SK-N-SH (cell line): ENCODE measurements around the gene UBR1. TPM values are rescaled to one million over a fixed set of nuclear protein-coding genes. Genes with fewer than 3 reads are reported as not detected.

Source experiments
- CTCF ChIA-PET: fragments of 300-600, 350-600 bp; formaldehyde crosslinking; extraction: SDS; loops from one replicate; lab custom pipeline; 2021; lab: Yijun Ruan, JAX
- POLR2A ChIA-PET: fragments of 350-600 bp; sonication (Branson Sonifier 250); formaldehyde crosslinking; extraction: SDS; loops from one replicate; lab custom pipeline; 2020; ENCODE audit warnings: antibody characterized with exemption, inconsistent platforms; lab: Yijun Ruan, JAX
- DNase-seq: peaks from one replicate; pipeline ENCODE4 v3.0.0; 2012
- H2AFZ ChIP-seq: fragments of 200-600 bp; sonication (generic); 2 replicates; pipeline ENCODE4 v1.8.1; 2016; ENCODE audit warnings: antibody characterized with exemption, mild to moderate bottlenecking, low read depth
- H3F3A ChIP-seq: fragments of 200-600 bp; sonication (generic); replicated peaks from 2 replicates; pipeline ENCODE3; 2016; ENCODE audit warnings: antibody characterized with exemption, mild to moderate bottlenecking; ENCODE audit not compliant: insufficient read depth
- H3K27ac ChIP-seq, 2 experiments: fragments of 200-500 bp in 1 of 2; fragments of 200-600 bp in 1 of 2; sonication (Bioruptor generic) in 1 of 2; sonication (generic), shearing (Covaris generic) in 1 of 2; 2 replicates each; pipeline versions ENCODE4 v1.5.1 to v1.6.1; 2014 to 2016; ENCODE audit warnings: low read depth in 2 of 2, inconsistent platforms in 1 of 2, low read length in 1 of 2, mild to moderate bottlenecking in 1 of 2, mixed read lengths in 1 of 2
- H3K27me3 ChIP-seq: fragments of 200-600 bp; sonication (generic), shearing (Covaris generic); 2 replicates; pipeline ENCODE4 v1.6.1; 2016; ENCODE audit warnings: mixed run types; ENCODE audit not compliant: insufficient read depth
- H3K36me3 ChIP-seq, 2 experiments: fragments of 200-500 bp in 1 of 2; fragments of 200-600 bp in 1 of 2; sonication (Bioruptor generic) in 1 of 2; sonication (generic) in 1 of 2; replicated peaks in 1 of 2; 2 replicates each; pipeline versions ENCODE3 to v1.5.1; 2014 to 2016; ENCODE audit warnings: low read length in 1 of 2, mild to moderate bottlenecking in 1 of 2; ENCODE audit not compliant: insufficient read depth in 2 of 2, control insufficient read depth in 1 of 2
- H3K4me1 ChIP-seq, 2 experiments: fragments of 200-500 bp in 1 of 2; fragments of 200-600 bp in 1 of 2; sonication (Bioruptor generic) in 1 of 2; sonication (generic), shearing (Covaris generic) in 1 of 2; 2 replicates each; pipeline versions ENCODE4 v1.5.1 to v1.6.1; 2014 to 2016; ENCODE audit warnings: low read depth in 1 of 2, low read length in 1 of 2, mixed run types in 1 of 2; ENCODE audit not compliant: insufficient read depth in 2 of 2, control insufficient read depth in 1 of 2
- H3K4me2 ChIP-seq: fragments of 200-600 bp; sonication (generic), shearing (Covaris generic); 2 replicates; pipeline ENCODE4 v1.6.1; 2017; ENCODE audit warnings: mixed run types
- H3K4me3 ChIP-seq, 2 experiments: fragments of 200-500 bp in 1 of 2; fragments of 200-600 bp in 1 of 2; sonication (Bioruptor generic) in 1 of 2; sonication (generic), shearing (Covaris generic) in 1 of 2; 2 replicates each; pipeline versions ENCODE4 v1.5.1 to v1.8.1; 2014 to 2016; ENCODE audit warnings: low read depth in 2 of 2, inconsistent platforms in 1 of 2, low read length in 1 of 2, mild to moderate bottlenecking in 1 of 2, mixed read lengths in 1 of 2, moderate library complexity in 1 of 2
- H3K79me2 ChIP-seq: fragments of 200-600 bp; sonication (generic); 2 replicates; pipeline ENCODE4 v1.8.1; 2017; ENCODE audit warnings: mild to moderate bottlenecking; ENCODE audit not compliant: insufficient read depth
- H3K9ac ChIP-seq: fragments of 200-600 bp; sonication (generic); 2 replicates; pipeline ENCODE4 v1.6.1; 2017; ENCODE audit warnings: mixed run types
- H3K9me2 ChIP-seq: fragments of 200-600 bp; sonication (generic); 2 replicates; pipeline ENCODE4 v1.6.1; 2017; ENCODE audit warnings: mixed run types
- H3K9me3 ChIP-seq: fragments of 200-600 bp; sonication (generic); 2 replicates; pipeline ENCODE4 v1.6.1; 2017; ENCODE audit warnings: mixed run types, mild to moderate bottlenecking, moderate library complexity
- H4K20me1 ChIP-seq: fragments of 200-600 bp; sonication (generic); 2 replicates; pipeline ENCODE4 v1.6.1; 2017; ENCODE audit warnings: mild to moderate bottlenecking, mixed run types; ENCODE audit not compliant: insufficient read depth
- CHD2 ChIP-seq: fragments of 150-350 bp; IDR thresholded peaks from 2 replicates; pipeline ENCODE4 v1.6.1; 2018; ENCODE audit warnings: low read length; ENCODE audit not compliant: partially characterized antibody
- CTCF ChIP-seq: fragments of 200-600 bp; sonication (generic); IDR thresholded peaks from 2 replicates; pipeline ENCODE4 v1.6.1; 2017; ENCODE audit warnings: antibody characterized with exemption, mild to moderate bottlenecking, moderate library complexity
- ELF1 ChIP-seq: IDR thresholded peaks from 2 replicates; pipeline ENCODE4 v1.4.0; 2012
- IRF3 ChIP-seq: fragments of 150-350 bp; IDR thresholded peaks from 2 replicates; pipeline ENCODE4 v1.6.1; 2016; ENCODE audit warnings: mild to moderate bottlenecking, low read depth, low read length
- JUND ChIP-seq: IDR thresholded peaks from 2 replicates; pipeline ENCODE4 v1.4.0; 2012
- MXI1 ChIP-seq: IDR thresholded peaks from 2 replicates; pipeline ENCODE4 v1.6.1; 2012; ENCODE audit warnings: mild to moderate bottlenecking, low read depth, low read length, improper control_type of control experiment
- NFIC ChIP-seq: IDR thresholded peaks from 2 replicates; pipeline ENCODE4 v1.4.0; 2012; ENCODE audit warnings: borderline replicate concordance
- NRF1 ChIP-seq: IDR thresholded peaks from 2 replicates; pipeline ENCODE4 v1.6.1; 2012; ENCODE audit warnings: low read depth, mild to moderate bottlenecking, low read length
- PBX3 ChIP-seq: IDR thresholded peaks from 2 replicates; pipeline ENCODE4; 2012
- POLR2AphosphoS5 ChIP-seq: IDR thresholded peaks from 2 replicates; pipeline ENCODE4 v1.6.1; 2012; ENCODE audit warnings: low read depth, low read length
- RXRA ChIP-seq: IDR thresholded peaks from 2 replicates; pipeline ENCODE4 v1.4.0; 2012; ENCODE audit warnings: low read depth, mild to moderate bottlenecking, borderline replicate concordance
- TAF1 ChIP-seq: IDR thresholded peaks from 2 replicates; pipeline ENCODE4 v1.6.1; 2012; ENCODE audit warnings: low read depth, mild to moderate bottlenecking, low read length, moderate library complexity, borderline replicate concordance
- TCF12 ChIP-seq: IDR thresholded peaks from 2 replicates; pipeline ENCODE4 v1.4.0; 2012
- ZBTB33 ChIP-seq: IDR thresholded peaks from 2 replicates; pipeline ENCODE4 v1.4.0; 2012; ENCODE audit warnings: low read depth, borderline replicate concordance
- WGBS: methylation state at CpG from one replicate; pipeline ENCODE4 v1.1.6; 2017; ENCODE audit warnings: low lambda C conversion rate; 5-methylcytosine and 5-hydroxymethylcytosine counted together
- polyA plus RNA-seq, 3 experiments: library from polyadenylated mRNA; depleted of rRNA; stranded (reverse); fragments of >200 nt; gene quantifications; 2 replicates each; pipeline ENCODE4 v1.2.3, GENCODE V29; 2012

Gene UBR1
- polyA plus RNA-seq, 1 of the 3 experiments (the other 2 are of a cell fraction), result 3.7 TPM

GRCh38 chr15:42921342-42921731 lies 184.5 kb downstream of the UBR1 start (continued):
- TF ChIP-seq ZBTB33 (no peak), CTCF (no peak), IRF3 (no peak)
- TF ChIP-seq, all 33 proteins: peak for 0

GRCh38 chr15:42920519-42921341 lies 185.1 kb downstream of the UBR1 start, which contains the start of gene TTBK2:
TSS of gene TTBK2 (minus strand) at chr15:42920778. CDS start at chr15:42878617, 42,161 bp downstream.
- peaks cover 46% of the 10 kb centered on the region for H3K79me2 ChIP-seq
- TF ChIP-seq POLR2AphosphoS5 (peak; percentile 70), TCF12 (no peak), NRF1 (peak; percentile 84), IRF3 (peak; percentile 97), TAF1 (no peak), MXI1 (peak; percentile 40), CTCF (no peak), NFIC (no peak), PBX3 (peak; percentile 100), CHD2 (peak; percentile 96), RXRA (no peak), JUND (no peak), ELF1 (no peak)
- peak within 1 kb of the TSS; percentile 81 for H3K4me2 ChIP-seq
- H3K4me1 ChIP-seq, result peaks cover 0 to 4% of the 10 kb centered on the region in 2 experiments; a peak in 2 of 4 replicates
- DNase-seq, result peak; percentile 95
- H3F3A ChIP-seq, result peaks cover 4% of the 10 kb centered on the region
- POLR2A ChIA-PET, result no interaction called here
- CTCF ChIA-PET, result interaction anchor here (1.0 to 1.6 kb wide), 3 partner anchors 215 to 217 kb away, joined by 3 to 6 read pairs (median 5); no protein-coding TSS in a partner anchor
- no peaks in the 10 kb centered on the region for H3K9me3 ChIP-seq
- H3K27ac ChIP-seq, result peak within 1 kb of the TSS; percentile 54 to 75
- H3K9ac ChIP-seq, result peak within 1 kb of the TSS; percentile 73
- H3K9me2 ChIP-seq, result no peaks in the 10 kb centered on the region
- 1% methylated on average over 31 of the region's 72 CpGs for whole genome bisulfite sequencing
- peak within 1 kb of the TSS; percentile 77 to 85 for H3K4me3 ChIP-seq
- peak within 1 kb of the TSS; percentile 100 for H2AFZ ChIP-seq
- no peaks in the 10 kb centered on the region for H4K20me1 ChIP-seq
- no peaks in the 10 kb centered on the region for H3K36me3 ChIP-seq
- no peaks in the 10 kb centered on the region for H3K27me3 ChIP-seq
